ENCODE results near the gene GARS1.

The GARS1 gene

DNA sequence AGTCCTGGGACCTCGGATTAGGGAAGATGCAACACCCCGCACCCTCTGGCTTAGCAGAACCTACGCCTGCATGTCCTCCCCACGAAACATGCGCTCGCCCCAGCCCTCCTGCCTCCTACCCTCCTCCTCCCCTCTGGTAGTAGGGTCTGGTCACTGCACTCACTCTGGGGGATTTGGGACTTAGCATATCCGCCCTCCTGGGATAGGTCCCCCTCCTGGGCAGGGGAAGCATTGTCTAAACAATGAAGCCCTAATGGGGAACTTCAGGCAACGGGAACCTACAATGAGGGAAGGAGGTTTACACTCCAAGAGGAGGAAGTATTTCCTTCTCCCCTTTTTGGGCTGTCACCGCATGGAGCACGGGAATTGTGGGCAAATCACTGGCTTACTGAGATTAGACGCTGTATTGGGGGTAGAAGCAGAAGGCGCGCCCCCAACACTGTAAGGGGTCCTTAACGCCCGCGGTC is 86.7 kb downstream of the GARS1 start:
- H3K9me3 ChIP-seq (ENCODE audit: severe bottlenecking), result no peaks in the 10 kb centered on the region
- peaks cover 78% of the 10 kb centered on the region for H3K27me3 ChIP-seq (ENCODE audit: insufficient read depth, poor library complexity, severe bottlenecking)
- no peak for ATAC-seq (ENCODE audit: low read depth)

DNA sequence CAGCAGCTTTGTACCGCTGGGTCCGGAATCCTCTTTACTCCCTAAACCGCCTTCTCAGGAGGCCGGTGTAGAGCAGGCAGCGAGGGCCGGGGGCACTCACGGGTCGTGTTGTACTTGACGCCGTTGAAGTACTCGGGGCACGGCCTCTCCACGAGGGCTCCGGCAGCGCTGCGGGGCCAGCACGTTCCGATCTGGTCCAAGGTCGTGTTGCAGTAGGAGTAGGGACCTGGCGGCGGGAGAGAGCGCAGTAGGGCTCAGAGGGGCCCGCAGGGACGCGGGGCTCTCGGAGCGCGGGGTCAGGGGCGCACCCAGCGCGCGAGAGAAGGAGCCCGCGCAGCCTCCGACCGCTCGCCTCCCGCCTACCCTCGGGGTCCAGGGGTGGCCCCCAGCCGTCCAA is 87.1 kb downstream of the GARS1 start:
- H3K4me3 ChIP-seq (ENCODE audit: severe bottlenecking), result no peak overlapping the region
- ATAC-seq (ENCODE audit: low read depth), result 0 out of 3 replicates have a peak, but pooled peaks have one; percentile 7

More for the DNA sequence above, 86.7 kb downstream of the GARS1 start:
- Histone ChIP-seq H3K4me3 (ENCODE audit: severe bottlenecking) (no peak overlapping the region), H3K27ac (ENCODE audit: poor library complexity, severe bottlenecking) (no peak overlapping the region), H3K4me1 (ENCODE audit: insufficient read depth, poor library complexity, severe bottlenecking) (no peaks in the 10 kb centered on the region), H3K36me3 (ENCODE audit: low read depth) (no peaks in the 10 kb centered on the region)
- TF ChIP-seq, protein P1, sequence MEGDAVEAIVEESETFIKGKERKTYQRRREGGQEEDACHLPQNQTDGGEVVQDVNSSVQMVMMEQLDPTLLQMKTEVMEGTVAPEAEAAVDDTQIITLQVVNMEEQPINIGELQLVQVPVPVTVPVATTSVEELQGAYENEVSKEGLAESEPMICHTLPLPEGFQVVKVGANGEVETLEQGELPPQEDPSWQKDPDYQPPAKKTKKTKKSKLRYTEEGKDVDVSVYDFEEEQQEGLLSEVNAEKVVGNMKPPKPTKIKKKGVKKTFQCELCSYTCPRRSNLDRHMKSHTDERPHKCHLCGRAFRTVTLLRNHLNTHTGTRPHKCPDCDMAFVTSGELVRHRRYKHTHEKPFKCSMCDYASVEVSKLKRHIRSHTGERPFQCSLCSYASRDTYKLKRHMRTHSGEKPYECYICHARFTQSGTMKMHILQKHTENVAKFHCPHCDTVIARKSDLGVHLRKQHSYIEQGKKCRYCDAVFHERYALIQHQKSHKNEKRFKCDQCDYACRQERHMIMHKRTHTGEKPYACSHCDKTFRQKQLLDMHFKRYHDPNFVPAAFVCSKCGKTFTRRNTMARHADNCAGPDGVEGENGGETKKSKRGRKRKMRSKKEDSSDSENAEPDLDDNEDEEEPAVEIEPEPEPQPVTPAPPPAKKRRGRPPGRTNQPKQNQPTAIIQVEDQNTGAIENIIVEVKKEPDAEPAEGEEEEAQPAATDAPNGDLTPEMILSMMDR (IDR thresholded peaks at IDR 0.05; ENCODE audit: poor library complexity, severe bottlenecking), result no peak
- no peak for DNase-seq (ENCODE audit: low spot score)

DNA sequence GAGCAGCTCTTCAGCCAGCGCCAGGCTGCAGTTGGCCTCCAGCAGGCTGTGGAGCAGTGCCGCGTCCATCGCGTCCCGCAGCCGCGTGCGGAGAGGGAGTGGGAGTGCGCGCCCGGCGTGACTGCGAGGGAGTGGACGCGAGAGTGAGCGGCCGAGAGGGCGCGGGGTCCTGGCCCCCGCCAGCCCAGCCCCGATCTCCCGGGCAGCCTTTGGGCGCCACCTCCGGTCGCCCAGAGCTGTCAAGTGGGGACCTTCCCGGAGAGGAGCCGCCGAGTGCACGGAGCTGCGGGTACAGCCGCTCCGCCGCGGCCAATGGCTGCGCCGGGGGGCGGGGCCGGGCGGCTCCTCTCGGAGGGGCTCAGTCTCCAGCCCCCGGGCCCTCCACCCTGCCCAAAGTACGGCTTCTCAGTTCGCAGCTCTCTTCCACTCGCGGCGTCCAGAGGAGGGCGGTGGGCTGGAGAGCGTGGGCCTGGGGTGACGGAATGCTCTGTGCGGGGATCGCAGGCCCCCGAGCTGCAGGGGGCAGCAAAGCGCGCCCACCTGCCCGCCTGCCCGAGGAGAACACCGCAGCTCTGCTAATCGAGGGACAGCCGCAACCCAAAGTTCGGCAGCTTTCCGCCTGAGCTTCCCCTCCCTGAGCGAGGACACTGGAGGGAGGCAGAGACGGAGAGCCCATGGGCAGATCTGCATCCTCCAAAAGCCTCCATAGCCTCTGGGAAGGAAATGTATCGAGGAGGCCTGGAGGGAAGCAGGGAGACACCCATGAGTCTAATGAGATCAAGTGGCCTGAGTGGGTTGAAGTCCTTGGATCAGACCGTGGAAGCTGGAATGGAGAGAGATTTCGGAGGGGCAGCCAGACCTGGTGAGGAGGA is 87.8 kb downstream of the GARS1 start, which contains the start of gene CRHR2:
TSS of gene CRHR2 (minus strand) at position 245 of the 872 bp plus-strand sequence. CDS start at position 69, 176 bp downstream.
- Histone ChIP-seq H3K27me3 (ENCODE audit: insufficient read depth, poor library complexity, severe bottlenecking) (peaks cover 78% of the 10 kb centered on the region), H3K4me1 (ENCODE audit: insufficient read depth, poor library complexity, severe bottlenecking) (no peaks in the 10 kb centered on the region), H3K9me3 (ENCODE audit: severe bottlenecking) (no peaks in the 10 kb centered on the region), H3K4me3 (ENCODE audit: severe bottlenecking) (no peak within 1 kb of the TSS), H3K27ac (ENCODE audit: poor library complexity, severe bottlenecking) (no peak within 1 kb of the TSS), H3K36me3 (ENCODE audit: low read depth) (no peaks in the 10 kb centered on the region)
- DNase-seq (ENCODE audit: low spot score) (no peak), ATAC-seq (ENCODE audit: low read depth) (peak; percentile 12; the same call in 1 of the 3 replicates)
- TF ChIP-seq, protein P1 (IDR thresholded peaks at IDR 0.05; ENCODE audit: poor library complexity, severe bottlenecking), result peak; percentile 5

More for the DNA sequence above, 87.1 kb downstream of the GARS1 start:
- no peaks in the 10 kb centered on the region for H3K4me1 ChIP-seq (ENCODE audit: insufficient read depth, poor library complexity, severe bottlenecking)
- H3K36me3 ChIP-seq (ENCODE audit: low read depth), result no peaks in the 10 kb centered on the region
- peaks cover 78% of the 10 kb centered on the region for H3K27me3 ChIP-seq (ENCODE audit: insufficient read depth, poor library complexity, severe bottlenecking)
- no peak for DNase-seq (ENCODE audit: low spot score)
- H3K9me3 ChIP-seq (ENCODE audit: severe bottlenecking), result no peaks in the 10 kb centered on the region
- no peak overlapping the region for H3K27ac ChIP-seq (ENCODE audit: poor library complexity, severe bottlenecking)
- TF ChIP-seq, protein P1 (IDR thresholded peaks at IDR 0.05; ENCODE audit: poor library complexity, severe bottlenecking), result no peak

DNA sequence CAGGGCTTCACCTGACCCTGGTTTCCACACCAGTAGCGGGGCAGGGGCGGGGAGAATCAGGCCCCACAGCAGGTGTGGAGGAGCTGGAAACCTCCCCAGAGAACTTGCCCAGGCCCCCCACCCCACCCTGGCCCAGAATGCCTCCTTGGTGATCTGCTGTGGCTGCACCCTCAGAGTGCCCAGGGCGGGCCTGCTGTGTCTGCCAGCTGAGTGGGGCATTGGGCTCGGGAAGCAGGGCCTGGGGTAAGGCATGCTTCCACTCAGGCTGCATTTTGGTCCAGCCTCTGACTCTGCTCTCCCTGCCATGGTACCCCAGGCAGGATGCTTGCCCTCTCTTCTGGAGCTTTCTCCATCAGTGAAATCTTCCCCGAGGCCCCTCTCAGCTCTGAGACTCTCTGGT is 88.6 kb downstream of the GARS1 start:
- Histone ChIP-seq H3K9me3 (ENCODE audit: severe bottlenecking) (no peaks in the 10 kb centered on the region), H3K4me1 (ENCODE audit: insufficient read depth, poor library complexity, severe bottlenecking) (no peaks in the 10 kb centered on the region), H3K27me3 (ENCODE audit: insufficient read depth, poor library complexity, severe bottlenecking) (peaks cover 70% of the 10 kb centered on the region), H3K4me3 (ENCODE audit: severe bottlenecking) (no peak overlapping the region), H3K27ac (ENCODE audit: poor library complexity, severe bottlenecking) (no peak overlapping the region), H3K36me3 (ENCODE audit: low read depth) (no peaks in the 10 kb centered on the region)
- DNase-seq (ENCODE audit: low spot score), result no peak
- TF ChIP-seq, protein P1 (IDR thresholded peaks at IDR 0.05; ENCODE audit: poor library complexity, severe bottlenecking), result no peak
- ATAC-seq (ENCODE audit: low read depth), result no peak

All from RWPE2 (cell line).